NCI-H2029 treated with DMSO at 0.1 percent for 48 hours (cell line): ENCODE data around the gene KIZ.

ENCODE experiments used
- DNase-seq: peaks from one replicate; lab custom pipeline; 2025; lab: John Stamatoyannopoulos, UW

Gene KIZ

GRCh38 chr20:21175433-21175832 lies 49.6 kb downstream of the KIZ start:
- no peak for DNase-seq

GRCh38 chr20:21177767-21178166 lies 51.9 kb downstream of the KIZ start:
- no peak for DNase-seq

GRCh38 chr20:21179757-21180156 lies 53.9 kb downstream of the KIZ start:
- DNase-seq = no peak

GRCh38 chr20:21180248-21180647 lies 54.4 kb downstream of the KIZ start:
- DNase-seq = no peak

GRCh38 chr20:21181028-21181427 lies 55.1 kb downstream of the KIZ start:
- DNase-seq = no peak

- no peak for DNase-seq
These were observed 57.1 kb downstream of the KIZ start for GRCh38 chr20:21182832-21183563.

- no peak for DNase-seq
These were observed 57.8 kb downstream of the KIZ start for GRCh38 chr20:21183722-21184121.

- no peak for DNase-seq
These were observed 58.9 kb downstream of the KIZ start for GRCh38 chr20:21184819-21185218.

GRCh38 chr20:21185849-21186248 lies 60.0 kb downstream of the KIZ start:
- DNase-seq = no peak

- no peak for DNase-seq
These were observed 64.1 kb downstream of the KIZ start for GRCh38 chr20:21189761-21190523.

- no peak for DNase-seq
These were observed 65.0 kb downstream of the KIZ start for GRCh38 chr20:21190869-21191268.

GRCh38 chr20:21191839-21192238 lies 66.0 kb downstream of the KIZ start:
- DNase-seq = no peak

GRCh38 chr20:21202259-21202658 lies 76.4 kb downstream of the KIZ start:
- DNase-seq = no peak

- no peak for DNase-seq
These were observed 77.3 kb downstream of the KIZ start for GRCh38 chr20:21203088-21203656.

GRCh38 chr20:21206584-21206983 lies 80.7 kb downstream of the KIZ start:
- DNase-seq = no peak

- no peak for DNase-seq
These were observed 83.1 kb downstream of the KIZ start for GRCh38 chr20:21208999-21209398.

- no peak for DNase-seq
These were observed 83.8 kb downstream of the KIZ start for GRCh38 chr20:21209668-21210067.

- no peak for DNase-seq
These were observed 87.8 kb downstream of the KIZ start for GRCh38 chr20:21213691-21214090.

- no peak for DNase-seq
These were observed 88.5 kb downstream of the KIZ start for GRCh38 chr20:21214431-21214830.

GRCh38 chr20:21219686-21220085 lies 93.8 kb downstream of the KIZ start:
- no peak for DNase-seq

GRCh38 chr20:21224217-21224616 lies 98.3 kb downstream of the KIZ start:
- DNase-seq = no peak

GRCh38 chr20:21225215-21225947 lies 99.5 kb downstream of the KIZ start:
- no peak for DNase-seq

- no peak for DNase-seq
These were observed 102.6 kb downstream of the KIZ start for GRCh38 chr20:21228511-21228910.
